ENCODE measurements around the gene MAX. TPM values are rescaled to one million over a fixed set of nuclear protein-coding genes. Genes with fewer than 3 reads are reported as not detected.

Gene MAX
- total RNA-seq, 4 donors from 2014 or later, result 38.6 to 69.8 (median 55.3) TPM

DNA sequence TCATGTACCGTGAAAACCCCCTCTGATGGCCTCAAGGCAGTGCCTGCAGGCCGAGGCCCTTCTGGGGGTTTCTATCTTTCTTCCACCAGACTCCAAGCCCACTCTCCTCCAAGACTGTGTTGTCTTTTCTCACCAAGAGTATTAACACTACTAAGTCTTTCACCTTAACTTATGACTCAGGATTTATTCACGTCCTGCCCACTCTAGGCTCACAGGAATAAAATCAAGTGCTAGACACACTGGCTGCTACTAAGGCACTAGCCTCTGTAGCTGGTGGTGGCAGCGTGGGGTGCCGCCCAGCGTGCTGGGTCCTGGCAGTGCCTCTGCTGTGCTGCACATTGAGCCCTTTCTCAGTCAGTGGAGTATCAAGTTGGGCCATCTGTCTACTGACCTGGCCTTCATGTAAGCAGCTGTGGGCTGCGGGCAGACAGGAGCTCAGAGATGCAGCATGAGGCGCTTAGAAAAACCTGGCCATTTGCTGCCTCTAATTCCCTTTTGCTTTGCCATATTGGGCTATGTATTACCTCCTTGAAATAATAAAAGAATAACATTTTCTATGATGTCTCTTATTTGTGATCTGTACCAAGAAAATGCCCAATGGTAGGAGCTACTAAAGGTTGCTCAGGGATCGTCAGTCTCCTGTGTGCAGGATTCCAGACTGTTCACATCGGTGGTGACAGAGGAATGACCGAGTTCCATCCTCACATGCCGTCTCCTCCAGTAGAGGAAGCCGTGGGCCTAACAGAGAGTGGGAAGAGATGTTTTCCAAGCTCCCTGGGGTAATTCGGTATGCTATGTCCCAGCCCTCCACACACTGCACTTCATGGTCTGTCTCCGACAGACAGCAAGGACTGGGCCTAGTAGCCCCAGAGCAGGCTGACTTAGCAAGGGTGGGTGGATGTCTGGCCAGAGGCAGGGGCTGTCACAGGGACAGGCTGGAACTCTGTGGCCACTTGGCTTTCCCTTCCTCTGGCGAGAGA is 39.9 kb downstream of the MAX start:
- DNase-seq (ENCODE audit: low spot score), result no peak
- ATAC-seq (ENCODE audit: low FRiP score), result no peak
- TF ChIP-seq, protein P1, sequence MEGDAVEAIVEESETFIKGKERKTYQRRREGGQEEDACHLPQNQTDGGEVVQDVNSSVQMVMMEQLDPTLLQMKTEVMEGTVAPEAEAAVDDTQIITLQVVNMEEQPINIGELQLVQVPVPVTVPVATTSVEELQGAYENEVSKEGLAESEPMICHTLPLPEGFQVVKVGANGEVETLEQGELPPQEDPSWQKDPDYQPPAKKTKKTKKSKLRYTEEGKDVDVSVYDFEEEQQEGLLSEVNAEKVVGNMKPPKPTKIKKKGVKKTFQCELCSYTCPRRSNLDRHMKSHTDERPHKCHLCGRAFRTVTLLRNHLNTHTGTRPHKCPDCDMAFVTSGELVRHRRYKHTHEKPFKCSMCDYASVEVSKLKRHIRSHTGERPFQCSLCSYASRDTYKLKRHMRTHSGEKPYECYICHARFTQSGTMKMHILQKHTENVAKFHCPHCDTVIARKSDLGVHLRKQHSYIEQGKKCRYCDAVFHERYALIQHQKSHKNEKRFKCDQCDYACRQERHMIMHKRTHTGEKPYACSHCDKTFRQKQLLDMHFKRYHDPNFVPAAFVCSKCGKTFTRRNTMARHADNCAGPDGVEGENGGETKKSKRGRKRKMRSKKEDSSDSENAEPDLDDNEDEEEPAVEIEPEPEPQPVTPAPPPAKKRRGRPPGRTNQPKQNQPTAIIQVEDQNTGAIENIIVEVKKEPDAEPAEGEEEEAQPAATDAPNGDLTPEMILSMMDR (IDR thresholded peaks at IDR 0.05), result no peak

DNA sequence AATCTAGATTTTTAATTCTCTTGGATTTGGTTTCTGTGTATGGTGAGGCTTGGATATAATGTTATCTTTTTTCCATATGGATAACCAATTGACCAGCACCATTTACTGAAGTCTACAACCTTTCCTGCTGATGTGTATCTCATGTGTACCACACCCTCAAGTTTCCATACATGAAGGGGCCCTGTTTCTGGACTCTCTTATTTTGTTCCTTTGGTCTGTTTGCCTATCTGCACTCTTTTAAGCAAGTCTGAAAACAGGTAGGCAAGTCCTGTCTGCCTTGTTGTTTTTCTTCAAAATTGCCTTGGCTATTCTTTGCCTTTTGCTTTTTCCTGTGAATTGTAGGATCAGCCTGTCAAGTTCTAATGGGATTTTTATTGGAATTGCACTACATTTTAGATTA is 44.6 kb downstream of the MAX start:
- DNase-seq (ENCODE audit: low spot score) (no peak), ATAC-seq (ENCODE audit: low FRiP score) (no peak)
- TF ChIP-seq, protein P1 (IDR thresholded peaks at IDR 0.05), result no peak

DNA sequence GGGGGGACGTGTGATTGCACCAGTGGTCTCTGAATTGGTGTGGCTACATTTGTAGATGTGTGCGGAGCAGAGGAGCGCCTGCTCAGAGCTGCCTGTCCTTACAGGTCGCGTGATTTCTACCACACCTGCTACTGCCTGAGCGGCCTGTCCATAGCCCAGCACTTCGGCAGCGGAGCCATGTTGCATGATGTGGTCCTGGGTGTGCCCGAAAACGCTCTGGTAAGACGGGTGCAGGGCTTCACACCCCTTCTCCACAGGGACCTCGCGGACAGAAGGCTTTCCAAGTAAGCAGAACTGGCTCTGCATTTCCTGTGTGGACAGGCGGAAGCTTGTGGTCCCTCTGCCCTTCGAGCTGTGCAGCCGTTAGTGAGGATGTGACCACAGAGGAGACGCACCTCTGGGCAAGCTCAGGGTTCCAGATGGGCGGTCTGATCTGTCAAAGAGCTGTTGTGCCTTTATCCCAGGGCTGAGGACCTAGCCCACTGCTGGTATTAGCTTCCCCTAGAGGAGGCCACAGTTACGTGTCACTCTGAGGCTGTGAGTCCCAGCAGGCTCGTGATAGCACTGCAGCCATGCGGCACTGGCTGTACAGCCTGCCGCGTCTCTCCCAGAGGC is 47.7 kb downstream of the MAX start:
- DNase-seq (ENCODE audit: low spot score), result no peak
- no peak for ATAC-seq (ENCODE audit: low FRiP score)

DNA sequence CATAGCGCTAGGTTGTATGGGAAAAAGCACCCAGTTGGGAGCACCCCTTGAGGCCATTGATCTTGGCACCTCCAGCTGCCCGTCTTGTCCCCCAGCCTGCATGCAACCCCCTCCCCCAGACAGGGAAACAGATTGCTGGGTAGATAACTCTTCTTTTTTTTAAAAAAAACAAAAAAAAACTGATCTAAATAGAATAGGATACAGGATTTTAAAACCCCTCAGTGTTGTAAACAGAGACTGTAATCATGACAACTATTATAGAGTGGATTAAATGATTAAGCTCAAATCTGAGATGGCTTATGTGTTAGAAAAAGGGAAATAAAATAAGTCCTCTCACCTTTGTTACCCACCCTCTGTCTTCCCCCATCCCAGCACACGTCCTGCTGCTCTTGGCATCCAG is 48.9 kb downstream of the MAX start:
- no peak for DNase-seq (ENCODE audit: low spot score)
- ATAC-seq (ENCODE audit: low FRiP score), result no peak
- TF ChIP-seq, protein P1 (IDR thresholded peaks at IDR 0.05), result no peak

More for the DNA sequence above, 47.7 kb downstream of the MAX start:
- TF ChIP-seq, protein P1 (IDR thresholded peaks at IDR 0.05), result no peak

DNA sequence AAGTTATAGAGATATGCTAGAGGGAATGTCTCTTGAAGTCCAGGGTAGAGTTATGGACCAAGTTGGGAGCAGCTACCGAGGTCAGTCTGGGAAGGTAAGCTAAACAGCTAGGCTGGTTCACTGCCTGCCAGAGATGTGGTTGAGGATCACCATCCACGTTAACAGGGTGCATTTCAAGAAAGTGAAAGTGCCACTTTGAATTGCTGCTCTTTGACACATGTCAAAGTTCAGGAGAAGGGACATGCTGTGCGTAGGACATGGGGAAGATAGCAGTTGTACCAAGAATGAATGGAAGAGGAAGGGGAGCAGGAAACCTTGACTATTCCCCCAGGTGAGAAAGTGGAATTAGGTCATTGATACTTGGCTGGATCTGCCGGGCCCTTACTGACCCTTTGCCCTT is 49.5 kb downstream of the MAX start:
- TF ChIP-seq, protein P1 (IDR thresholded peaks at IDR 0.05), result no peak
- DNase-seq (ENCODE audit: low spot score), result no peak
- ATAC-seq (ENCODE audit: low FRiP score), result no peak

DNA sequence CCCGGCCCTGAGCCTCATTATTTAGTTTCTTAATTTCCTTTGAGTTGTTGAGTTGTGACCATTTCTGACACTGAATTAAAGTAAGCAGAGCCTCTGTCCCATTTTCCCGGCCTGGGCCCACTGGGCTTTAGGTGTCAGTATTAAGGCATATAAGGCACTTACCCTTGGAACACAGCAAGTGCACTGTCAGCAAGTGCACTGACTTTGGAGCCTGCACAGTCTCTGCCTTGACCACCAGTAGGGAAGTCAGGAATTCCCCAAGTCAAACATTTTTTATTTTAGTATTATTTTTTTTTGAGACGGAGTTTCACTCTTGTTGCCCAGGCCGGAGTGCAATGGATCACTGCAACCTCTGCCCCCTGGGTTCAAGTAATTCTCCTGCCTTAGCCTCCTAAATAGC is 56.6 kb downstream of the MAX start:
- TF ChIP-seq, protein P1 (IDR thresholded peaks at IDR 0.05), result no peak
- DNase-seq (ENCODE audit: low spot score) (no peak), ATAC-seq (ENCODE audit: low FRiP score) (no peak)

Measured in omental fat pad (tissue), 4 donors.